Germinal center (tissue), 1 donor: ENCODE data around the gene AP5S1.
"Not testable (repeated sequence)": the region's sequence is repeated elsewhere in the genome, so short reads cannot be mapped to it uniquely, and the experiment has no call there.

ENCODE experiments used
- DNase-seq: peaks from one replicate; pipeline ENCODE4 v3.0.0; 2012; ENCODE audit warnings: mixed read lengths, low spot score

Gene AP5S1

GRCh38 chr20:3794168-3794567 is 26.2 kb upstream of the AP5S1 start:
- not testable (repeated sequence) for DNase-seq

GRCh38 chr20:3794701-3795420 is 25.5 kb upstream of the AP5S1 start:
- DNase-seq: no peak

GRCh38 chr20:3795511-3796468 is 24.6 kb upstream of the AP5S1 start, which contains the start of gene CDC25B:
Gene CDC25B (plus strand): TSS chr20:3796310. CDS start chr20:3796532, 222 bp downstream.
- DNase-seq: peak; percentile 91

GRCh38 chr20:3796477-3797225 is 23.7 kb upstream of the AP5S1 start:
- DNase-seq: no peak

GRCh38 chr20:3797226-3797545 is 23.2 kb upstream of the AP5S1 start:
- no peak for DNase-seq

- DNase-seq: no peak
Observed at GRCh38 chr20:3797592-3798372, 22.6 kb upstream of the AP5S1 start.

GRCh38 chr20:3798373-3798768 is 22.0 kb upstream of the AP5S1 start:
- no peak for DNase-seq

GRCh38 chr20:3798908-3799248 is 21.5 kb upstream of the AP5S1 start:
- no peak for DNase-seq

- no peak for DNase-seq
Observed at GRCh38 chr20:3800256-3800877, 20.0 kb upstream of the AP5S1 start.

GRCh38 chr20:3800878-3801260 is 19.5 kb upstream of the AP5S1 start:
- no peak for DNase-seq

GRCh38 chr20:3801299-3801698 is 19.0 kb upstream of the AP5S1 start:
- no peak for DNase-seq

- DNase-seq: no peak
Observed at GRCh38 chr20:3801846-3802245, 18.5 kb upstream of the AP5S1 start.

GRCh38 chr20:3802524-3803239 is 17.7 kb upstream of the AP5S1 start:
- DNase-seq: no peak

- no peak for DNase-seq
Observed at GRCh38 chr20:3803289-3803688, 17.1 kb upstream of the AP5S1 start.

GRCh38 chr20:3803854-3804253 is 16.5 kb upstream of the AP5S1 start:
- DNase-seq: no peak

GRCh38 chr20:3804254-3804751 is 16.0 kb upstream of the AP5S1 start:
- no peak for DNase-seq

GRCh38 chr20:3804781-3805180 is 15.6 kb upstream of the AP5S1 start:
- DNase-seq: no peak

GRCh38 chr20:3808544-3808943 is 11.8 kb upstream of the AP5S1 start:
- no peak for DNase-seq

GRCh38 chr20:3811467-3812258 is 8.7 kb upstream of the AP5S1 start:
- DNase-seq: no peak

- no peak for DNase-seq
Observed at GRCh38 chr20:3812259-3812681, 8.1 kb upstream of the AP5S1 start.
